ENCODE measurements around the gene RIPOR3.
A peak's percentile ranks its signal among the peaks of the same experiment; 100 is the strongest.

Gene RIPOR3

GRCh38 chr20:50668326-50668725, 23.0 kb downstream of the RIPOR3 start:
- no peak for FAIRE-seq
- TF ChIP-seq CTCF (IDR thresholded peaks at IDR 0.05; ENCODE audit: insufficient read depth, missing control alignments), result no peak
- no peak for DNase-seq (ENCODE audit: insufficient read length, low spot score)

GRCh38 chr20:50666709-50667298, 24.5 kb downstream of the RIPOR3 start:
- DNase-seq (ENCODE audit: insufficient read length, low spot score) (no peak), FAIRE-seq (no peak)
- TF ChIP-seq CTCF (IDR thresholded peaks at IDR 0.05; ENCODE audit: insufficient read depth, missing control alignments), result no peak

- no peak for TF ChIP-seq CTCF (IDR thresholded peaks at IDR 0.05; ENCODE audit: insufficient read depth, missing control alignments)
- DNase-seq (ENCODE audit: insufficient read length, low spot score) (no peak), FAIRE-seq (no peak)
Observed at GRCh38 chr20:50664254-50664653, 27.1 kb downstream of the RIPOR3 start.

- TF ChIP-seq CTCF (IDR thresholded peaks at IDR 0.05; ENCODE audit: insufficient read depth, missing control alignments), result peak; percentile 43
- FAIRE-seq (no peak), DNase-seq (ENCODE audit: insufficient read length, low spot score) (no peak)
Observed at GRCh38 chr20:50663095-50663821, 28.1 kb downstream of the RIPOR3 start.

GRCh38 chr20:50659975-50660670, 31.2 kb downstream of the RIPOR3 start:
- no peak for TF ChIP-seq CTCF (IDR thresholded peaks at IDR 0.05; ENCODE audit: insufficient read depth, missing control alignments)
- DNase-seq (ENCODE audit: insufficient read length, low spot score) (no peak), FAIRE-seq (no peak)

- DNase-seq (ENCODE audit: insufficient read length, low spot score), result no peak
- TF ChIP-seq CTCF (IDR thresholded peaks at IDR 0.05; ENCODE audit: insufficient read depth, missing control alignments), result no peak
- FAIRE-seq, result no peak
Observed at GRCh38 chr20:50658804-50659380, 32.5 kb downstream of the RIPOR3 start.
